HL-60 (cell line): ENCODE measurements around the gene NOC4L.

Experiments
- DNase-seq, 2 experiments: peaks; one replicate each; pipeline ENCODE4 v3.0.0-alpha.2; 2010 to 2020; ENCODE audit warnings: low read depth in 1 of 2, low spot score in 1 of 2
- H3K27ac ChIP-seq: fragments of 250-450 bp; sonication (Bioruptor Pico); replicated peaks from 2 replicates; pipeline ENCODE4 v1.5.1; 2020; ENCODE audit warnings: mild to moderate bottlenecking, moderate library complexity
- H3K27me3 ChIP-seq: fragments of 250-450 bp; sonication (Bioruptor Pico); 2 replicates; pipeline ENCODE4 v1.5.1; 2021; ENCODE audit warnings: mild to moderate bottlenecking, moderate library complexity; ENCODE audit not compliant: insufficient read depth, poor library complexity, severe bottlenecking
- H3K4me3 ChIP-seq: replicated peaks from 2 replicates; pipeline ENCODE4 v1.5.1; 2011; ENCODE audit warnings: mild to moderate bottlenecking, control low read depth, low read length; ENCODE audit not compliant: insufficient read depth
- GABPA ChIP-seq: IDR thresholded peaks from 2 replicates; pipeline ENCODE4 v1.6.1; 2012; ENCODE audit warnings: low read depth
- POLR2AphosphoS5 ChIP-seq: IDR thresholded peaks from 2 replicates; pipeline ENCODE4 v1.6.1; 2012; ENCODE audit warnings: low read depth
- SPI1 ChIP-seq: IDR thresholded peaks from 2 replicates; pipeline ENCODE4 v1.6.1; 2012; ENCODE audit warnings: low read depth, mild to moderate bottlenecking, borderline replicate concordance
- TF ChIP-seq, protein P1 (sequence below): IDR thresholded peaks from one replicate; pipeline ENCODE4 v1.5.1; 2011; ENCODE audit warnings: low read length, control low read depth, inconsistent platforms; ENCODE audit not compliant: insufficient read depth
- TF ChIP-seq, protein P2 (sequence below): IDR thresholded peaks from 2 replicates; pipeline ENCODE4 v1.6.1; 2012; ENCODE audit warnings: low read depth; ENCODE audit not compliant: insufficient replicate concordance

The NOC4L gene

DNA sequence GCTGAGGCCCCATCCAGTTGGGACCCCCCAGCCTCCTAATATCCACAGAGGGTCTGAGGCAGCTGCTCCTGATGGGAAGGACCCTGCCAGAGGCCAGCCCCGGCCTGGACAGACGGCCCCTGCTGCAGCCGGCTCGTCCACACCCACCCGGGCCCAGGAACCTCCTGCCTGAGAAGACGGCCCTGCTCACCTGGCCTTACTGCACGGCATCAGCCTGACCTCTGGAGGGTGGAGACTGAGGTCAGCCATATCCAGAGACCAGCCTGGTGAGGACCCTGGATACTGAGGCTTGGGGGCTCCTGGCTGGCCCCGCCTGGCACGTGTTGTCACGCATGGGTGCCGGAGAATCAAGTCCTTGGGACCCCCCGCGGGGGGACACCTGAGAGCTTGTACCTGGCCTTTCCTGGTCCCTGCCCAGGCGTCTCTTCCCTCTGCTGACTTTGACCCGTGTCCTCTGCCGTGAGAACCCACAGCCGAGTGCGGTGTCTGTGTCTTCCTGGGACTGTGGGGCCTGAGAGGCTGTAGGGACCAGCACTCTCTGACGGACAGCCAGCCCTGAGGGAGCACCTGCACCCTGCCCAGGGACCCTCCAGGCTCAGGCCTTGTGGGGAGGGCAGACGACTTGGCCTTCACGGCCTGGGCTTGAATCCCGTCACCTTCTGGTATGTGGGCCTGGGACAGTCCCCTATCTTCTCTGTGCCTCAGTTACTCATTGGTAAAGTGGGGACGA, 57.3 kb downstream of the NOC4L start:
- H3K27ac ChIP-seq, result no peak overlapping the region
- TF ChIP-seq POLR2AphosphoS5 (no peak), SPI1 (no peak), GABPA (no peak)
- TF ChIP-seq, protein P1, sequence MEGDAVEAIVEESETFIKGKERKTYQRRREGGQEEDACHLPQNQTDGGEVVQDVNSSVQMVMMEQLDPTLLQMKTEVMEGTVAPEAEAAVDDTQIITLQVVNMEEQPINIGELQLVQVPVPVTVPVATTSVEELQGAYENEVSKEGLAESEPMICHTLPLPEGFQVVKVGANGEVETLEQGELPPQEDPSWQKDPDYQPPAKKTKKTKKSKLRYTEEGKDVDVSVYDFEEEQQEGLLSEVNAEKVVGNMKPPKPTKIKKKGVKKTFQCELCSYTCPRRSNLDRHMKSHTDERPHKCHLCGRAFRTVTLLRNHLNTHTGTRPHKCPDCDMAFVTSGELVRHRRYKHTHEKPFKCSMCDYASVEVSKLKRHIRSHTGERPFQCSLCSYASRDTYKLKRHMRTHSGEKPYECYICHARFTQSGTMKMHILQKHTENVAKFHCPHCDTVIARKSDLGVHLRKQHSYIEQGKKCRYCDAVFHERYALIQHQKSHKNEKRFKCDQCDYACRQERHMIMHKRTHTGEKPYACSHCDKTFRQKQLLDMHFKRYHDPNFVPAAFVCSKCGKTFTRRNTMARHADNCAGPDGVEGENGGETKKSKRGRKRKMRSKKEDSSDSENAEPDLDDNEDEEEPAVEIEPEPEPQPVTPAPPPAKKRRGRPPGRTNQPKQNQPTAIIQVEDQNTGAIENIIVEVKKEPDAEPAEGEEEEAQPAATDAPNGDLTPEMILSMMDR, result no peak
- TF ChIP-seq, protein P2, sequence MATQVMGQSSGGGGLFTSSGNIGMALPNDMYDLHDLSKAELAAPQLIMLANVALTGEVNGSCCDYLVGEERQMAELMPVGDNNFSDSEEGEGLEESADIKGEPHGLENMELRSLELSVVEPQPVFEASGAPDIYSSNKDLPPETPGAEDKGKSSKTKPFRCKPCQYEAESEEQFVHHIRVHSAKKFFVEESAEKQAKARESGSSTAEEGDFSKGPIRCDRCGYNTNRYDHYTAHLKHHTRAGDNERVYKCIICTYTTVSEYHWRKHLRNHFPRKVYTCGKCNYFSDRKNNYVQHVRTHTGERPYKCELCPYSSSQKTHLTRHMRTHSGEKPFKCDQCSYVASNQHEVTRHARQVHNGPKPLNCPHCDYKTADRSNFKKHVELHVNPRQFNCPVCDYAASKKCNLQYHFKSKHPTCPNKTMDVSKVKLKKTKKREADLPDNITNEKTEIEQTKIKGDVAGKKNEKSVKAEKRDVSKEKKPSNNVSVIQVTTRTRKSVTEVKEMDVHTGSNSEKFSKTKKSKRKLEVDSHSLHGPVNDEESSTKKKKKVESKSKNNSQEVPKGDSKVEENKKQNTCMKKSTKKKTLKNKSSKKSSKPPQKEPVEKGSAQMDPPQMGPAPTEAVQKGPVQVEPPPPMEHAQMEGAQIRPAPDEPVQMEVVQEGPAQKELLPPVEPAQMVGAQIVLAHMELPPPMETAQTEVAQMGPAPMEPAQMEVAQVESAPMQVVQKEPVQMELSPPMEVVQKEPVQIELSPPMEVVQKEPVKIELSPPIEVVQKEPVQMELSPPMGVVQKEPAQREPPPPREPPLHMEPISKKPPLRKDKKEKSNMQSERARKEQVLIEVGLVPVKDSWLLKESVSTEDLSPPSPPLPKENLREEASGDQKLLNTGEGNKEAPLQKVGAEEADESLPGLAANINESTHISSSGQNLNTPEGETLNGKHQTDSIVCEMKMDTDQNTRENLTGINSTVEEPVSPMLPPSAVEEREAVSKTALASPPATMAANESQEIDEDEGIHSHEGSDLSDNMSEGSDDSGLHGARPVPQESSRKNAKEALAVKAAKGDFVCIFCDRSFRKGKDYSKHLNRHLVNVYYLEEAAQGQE, result no peak
- no peak overlapping the region for H3K4me3 ChIP-seq
- no peak for DNase-seq
- peaks cover 27% of the 10 kb centered on the region for H3K27me3 ChIP-seq
